Gastroesophageal sphincter (tissue), 4 donors: ENCODE results near the gene LEMD1. TPM values are rescaled to one million over a fixed set of nuclear protein-coding genes. Genes with fewer than 3 reads are reported as not detected.

Experiments used
- ATAC-seq: fragments of 150-250 bp; one replicate; pipeline ENCODE4 v1.9.1; 2016; ENCODE audit warnings: mild to moderate bottlenecking, moderate library complexity
- H3K27ac ChIP-seq, 4 donors: fragments of 200-600 bp; sonication (generic) in 3 of 4; 1 replicate in 3 of 4; 2 replicates in 1 of 4; pipeline ENCODE4 v1.5.1; 2016 to 2019
- H3K27me3 ChIP-seq: fragments of 200-600 bp; sonication (generic); one replicate; pipeline ENCODE4 v1.5.1; 2019
- H3K36me3 ChIP-seq, 2 donors: fragments of 200-600 bp; sonication (generic); one replicate each; pipeline ENCODE4 v1.5.1; 2019; ENCODE audit warnings: control low read depth in 1 of 2
- H3K4me1 ChIP-seq, 3 donors: fragments of 200-600 bp; sonication (generic); 1 replicate in 2 of 3; 2 replicates in 1 of 3; pipeline ENCODE4 v1.5.1; 2016 to 2019; ENCODE audit warnings: control low read depth in 2 of 3
- H3K4me3 ChIP-seq, 2 donors: fragments of 200-600 bp; sonication (generic); one replicate each; pipeline ENCODE4 v1.5.1; 2019; ENCODE audit warnings: mild to moderate bottlenecking in 1 of 2, moderate library complexity in 1 of 2
- H3K9me3 ChIP-seq, 3 donors: fragments of 200-600 bp; sonication (generic); one replicate each; pipeline ENCODE4 v1.5.1; 2017 to 2019; ENCODE audit warnings: control low read depth in 2 of 3
- CTCF ChIP-seq, 4 experiments: fragments of 200-600 bp in 2 of 4; fragments of 450-650 bp in 2 of 4; sonication (generic) in 1 of 4; IDR thresholded peaks; one replicate each; pipeline ENCODE4 v1.5.1; 2017 to 2019; ENCODE audit warnings: antibody characterized with exemption in 4 of 4, mild to moderate bottlenecking in 2 of 4, moderate library complexity in 2 of 4
- EP300 ChIP-seq: sonication (generic); formaldehyde crosslinking; IDR thresholded peaks from one replicate; pipeline ENCODE4 v1.6.1; 2017; ENCODE audit warnings: antibody characterized with exemption, mild to moderate bottlenecking
- POLR2A ChIP-seq, 2 donors: fragments of 450-650 bp; IDR thresholded peaks; one replicate each; pipeline ENCODE4 v1.6.1; 2017; ENCODE audit warnings: antibody characterized with exemption in 2 of 2, mild to moderate bottlenecking in 2 of 2, moderate library complexity in 1 of 2
- POLR2AphosphoS5 ChIP-seq: sonication (generic); formaldehyde crosslinking; IDR thresholded peaks from one replicate; pipeline ENCODE4 v1.6.1; 2017; ENCODE audit warnings: antibody characterized with exemption
- WGBS, 2 donors: methylation state at CpG; one replicate each; pipeline ENCODE4 v1.1.5; 2018; ENCODE audit warnings: low coverage in 1 of 2; 5-methylcytosine and 5-hydroxymethylcytosine counted together
- total RNA-seq, 4 donors: library from RNA; depleted of rRNA; stranded (reverse); fragments of >200 nt; gene quantifications; one replicate each; pipeline ENCODE4 v1.1.0, GENCODE V29; 2016

LEMD1 gene
- total RNA-seq, 4 donors from 2014 or later: not detected

GRCh38 chr1:205451202-205451601 is 29.3 kb upstream of the LEMD1 start:
- no peaks in the 10 kb centered on the region for H3K36me3 ChIP-seq
- TF ChIP-seq EP300: no peak
- no peak for TF ChIP-seq POLR2A (IDR thresholded peaks at IDR 0.05)
- no peak for TF ChIP-seq POLR2AphosphoS5
- no peak for TF ChIP-seq CTCF (IDR thresholded peaks at IDR 0.05)
- peaks cover 70% of the 10 kb centered on the region for H3K27me3 ChIP-seq
- no peaks in the 10 kb centered on the region for H3K9me3 ChIP-seq
- no peak overlapping the region for H3K27ac ChIP-seq
- H3K4me1 ChIP-seq: peaks cover 0 to 17% (median 7%) of the 10 kb centered on the region in 3 donors
- no peak overlapping the region for H3K4me3 ChIP-seq
- 60% methylated on average over 2 of the region's 5 CpGs; no CpG with 5 or more reads in 1 of the 2 donors for WGBS, 2 donors
- no peak for ATAC-seq

- TF ChIP-seq POLR2A (IDR thresholded peaks at IDR 0.05): no peak
- TF ChIP-seq EP300: no peak
- TF ChIP-seq CTCF (IDR thresholded peaks at IDR 0.05): no peak
- TF ChIP-seq POLR2AphosphoS5: no peak
- Histone ChIP-seq H3K9me3 (no peaks in the 10 kb centered on the region), H3K36me3 (no peaks in the 10 kb centered on the region), H3K27me3 (peaks cover 62% of the 10 kb centered on the region), H3K27ac (no peak overlapping the region), H3K4me3 (no peak overlapping the region), H3K4me1 (peaks cover 0 to 16% (median 2%) of the 10 kb centered on the region in 3 donors)
- no peak for ATAC-seq
- 55 to 74% methylated on average over 2 to 3 of the region's 4 CpGs for WGBS, 2 donors
These were observed 28.6 kb upstream of the LEMD1 start for GRCh38 chr1:205450448-205450847.

- no peaks in the 10 kb centered on the region for H3K9me3 ChIP-seq
- no peaks in the 10 kb centered on the region for H3K36me3 ChIP-seq
- peaks cover 56% of the 10 kb centered on the region for H3K27me3 ChIP-seq
- 33 to 42% methylated on average over 3 to 4 of the region's 18 CpGs for WGBS, 2 donors
- H3K4me3 ChIP-seq: no peak overlapping the region
- TF ChIP-seq POLR2AphosphoS5 (no peak), EP300 (no peak), POLR2A (IDR thresholded peaks at IDR 0.05) (no peak), CTCF (IDR thresholded peaks at IDR 0.05) (no peak)
- no peak for ATAC-seq
- H3K27ac ChIP-seq: no peak overlapping the region
- peaks cover 0 to 19% (median 5%) of the 10 kb centered on the region in 3 donors for H3K4me1 ChIP-seq
These were observed 28.0 kb upstream of the LEMD1 start for GRCh38 chr1:205449750-205450443.

DNA sequence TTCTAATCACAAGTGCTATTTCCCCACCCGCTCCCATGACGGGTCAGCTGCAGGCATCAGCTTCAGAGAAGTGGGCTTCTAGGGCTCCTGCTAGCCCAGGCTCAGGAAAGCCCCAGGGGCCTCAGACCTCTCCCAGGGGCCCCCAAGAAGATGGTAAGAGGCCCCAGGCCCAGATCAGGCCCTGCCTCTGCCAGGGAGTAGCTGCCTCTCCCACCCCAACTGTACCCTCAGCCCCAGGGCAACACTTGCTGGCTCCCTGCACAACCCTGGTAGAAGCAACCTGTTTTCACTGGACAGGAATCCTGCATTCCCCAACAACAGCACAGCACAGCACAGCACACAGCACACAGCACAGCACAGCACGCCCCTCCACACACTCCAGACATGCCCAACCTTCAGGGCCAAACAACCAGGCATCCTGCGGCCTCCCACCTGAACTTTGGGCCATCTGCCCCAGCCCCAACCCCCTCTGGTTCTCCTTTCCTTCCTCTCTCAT is 27.4 kb upstream of the LEMD1 start:
- peaks cover 51% of the 10 kb centered on the region for H3K27me3 ChIP-seq
- 100% methylated on average over 2 of the region's 4 CpGs; no CpG with 5 or more reads in 1 of the 2 donors for WGBS, 2 donors
- no peaks in the 10 kb centered on the region for H3K36me3 ChIP-seq
- H3K27ac ChIP-seq: no peak overlapping the region
- H3K4me1 ChIP-seq: peaks cover 0 to 25% (median 5%) of the 10 kb centered on the region in 3 donors
- ATAC-seq: no peak
- H3K9me3 ChIP-seq: no peaks in the 10 kb centered on the region
- no peak for TF ChIP-seq POLR2AphosphoS5
- TF ChIP-seq CTCF (IDR thresholded peaks at IDR 0.05): no peak
- no peak for TF ChIP-seq POLR2A (IDR thresholded peaks at IDR 0.05)
- no peak for TF ChIP-seq EP300
- H3K4me3 ChIP-seq: no peak overlapping the region
